Prostate gland (tissue), 2 donors: Measurements from ENCODE around the gene SETD2. TPM values are rescaled to one million over a fixed set of nuclear protein-coding genes. Genes with fewer than 3 reads are reported as not detected.
A peak's percentile ranks its signal among the peaks of the same experiment; 100 is the strongest.

ENCODE experiments used
- DNase-seq: peaks from one replicate; pipeline ENCODE4 v3.0.0-alpha.2; 2019; ENCODE audit warnings: low spot score
- H3K27ac ChIP-seq, 2 donors: fragments of 200-600 bp; sonication (generic); 2 replicates each; pipeline ENCODE4 v1.5.1; 2017 to 2019
- H3K27me3 ChIP-seq: fragments of 200-600 bp; sonication (generic); replicated peaks from 2 replicates; pipeline ENCODE4 v1.5.1; 2019; ENCODE audit not compliant: insufficient read depth
- H3K36me3 ChIP-seq, 2 donors: fragments of 200-600 bp; sonication (generic); 1 replicate in 1 of 2; 2 replicates in 1 of 2; pipeline versions ENCODE4 v1.5.1 to v1.8.1; 2017 to 2019
- H3K4me1 ChIP-seq: fragments of 200-600 bp; sonication (generic); replicated peaks from 2 replicates; pipeline ENCODE4 v1.5.1; 2019
- H3K4me3 ChIP-seq, 2 donors: fragments of 200-600 bp; sonication (generic); 2 replicates each; pipeline ENCODE4 v1.5.1; 2017 to 2019
- H3K9me3 ChIP-seq: fragments of 200-600 bp; sonication (generic); 2 replicates; pipeline ENCODE4 v1.5.1; 2017
- CTCF ChIP-seq, 4 experiments: fragments of 200-600 bp in 2 of 4; fragments of 450-650 bp in 2 of 4; sonication (generic) in 2 of 4; IDR thresholded peaks; 1 replicate in 3 of 4; 2 replicates in 1 of 4; pipeline ENCODE4 v1.5.1; 2016 to 2019; ENCODE audit warnings: antibody characterized with exemption in 4 of 4, mild to moderate bottlenecking in 2 of 4, moderate library complexity in 2 of 4
- POLR2A ChIP-seq: fragments of 450-650 bp; IDR thresholded peaks from one replicate; pipeline ENCODE4 v1.6.1; 2016; ENCODE audit warnings: antibody characterized with exemption, mild to moderate bottlenecking
- POLR2AphosphoS5 ChIP-seq: sonication (generic); formaldehyde crosslinking; IDR thresholded peaks from one replicate; pipeline ENCODE4 v1.6.1; 2017; ENCODE audit warnings: antibody characterized with exemption
- WGBS: methylation state at CpG from one replicate; pipeline ENCODE4 v1.1.5; 2018; 5-methylcytosine and 5-hydroxymethylcytosine counted together
- intact Hi-C: fragments of 100-400 bp; cut with DNase I; formaldehyde crosslinking; loops from one replicate; pipeline ENCODE4 v1.14.2; 2022
- total RNA-seq, 2 donors: library from RNA; depleted of rRNA; stranded (reverse); fragments of >200 nt; gene quantifications; one replicate each; pipeline ENCODE4 v1.1.0, GENCODE V29; 2016

SETD2 gene
- total RNA-seq, 2 donors from 2014 or later: 49.8 to 56.2 TPM

- Histone ChIP-seq H3K4me3 (peak overlapping the region in 1 of 2 donors; percentile 22), H3K36me3 (no peaks in the 10 kb centered on the region), H3K27ac (peak overlapping the region; percentile 70 to 90), H3K27me3 (no peaks in the 10 kb centered on the region), H3K9me3 (no peaks in the 10 kb centered on the region), H3K4me1 (peaks cover 13% of the 10 kb centered on the region)
- DNase-seq: peak; percentile 73
- TF ChIP-seq CTCF (IDR thresholded peaks at IDR 0.05) (no peak), POLR2AphosphoS5 (peak; percentile 65), POLR2A (peak; percentile 53)
- WGBS: 35% methylated on average over 5 of the region's 5 CpGs
- intact Hi-C loops: no loop called here
These were observed 181.9 kb downstream of the SETD2 start for GRCh38 chr3:46981932-46982471.

GRCh38 chr3:46979958-46980497 lies 183.9 kb downstream of the SETD2 start:
- Histone ChIP-seq H3K4me3 (peak overlapping the region; percentile 50 to 56), H3K9me3 (no peaks in the 10 kb centered on the region), H3K36me3 (no peaks in the 10 kb centered on the region), H3K27me3 (no peaks in the 10 kb centered on the region), H3K4me1 (peaks cover 13% of the 10 kb centered on the region), H3K27ac (peak overlapping the region; percentile 70 to 90)
- intact Hi-C loops: loop anchor here (5.0 kb wide), 2 partner anchors 48 to 182 kb away; partner anchors contain the start of gene SETD2
- 0% methylated on average over 14 of the region's 40 CpGs for WGBS
- no peak for DNase-seq
- no peak for TF ChIP-seq CTCF (IDR thresholded peaks at IDR 0.05)
- no peak for TF ChIP-seq POLR2AphosphoS5
- no peak for TF ChIP-seq POLR2A

- intact Hi-C loops: loop anchor here (5.0 kb wide), 2 partner anchors 47 to 183 kb away; partner anchors contain the start of gene SETD2
- H3K27ac ChIP-seq: peak within 1 kb of the TSS; percentile 70 to 90
- H3K4me1 ChIP-seq: peaks cover 13% of the 10 kb centered on the region
- no peaks in the 10 kb centered on the region for H3K27me3 ChIP-seq
- H3K9me3 ChIP-seq: no peaks in the 10 kb centered on the region
- H3K4me3 ChIP-seq: peak within 1 kb of the TSS; percentile 50 to 56
- peak; percentile 96 for DNase-seq
- 2% methylated on average over 53 of the region's 73 CpGs for WGBS
- no peaks in the 10 kb centered on the region for H3K36me3 ChIP-seq
- peak; percentile 93 for TF ChIP-seq POLR2AphosphoS5
- TF ChIP-seq POLR2A: peak; percentile 98
- TF ChIP-seq CTCF (IDR thresholded peaks at IDR 0.05): peak in 2 of 4 experiments; percentile 24 to 43
These were observed 184.6 kb downstream of the SETD2 start, which contains the start of gene NBEAL2 for GRCh38 chr3:46978985-46979944. Gene NBEAL2, plus strand, starts transcription at chr3:46979666. Its CDS starts 196 bp downstream, at chr3:46979862.

- DNase-seq: no peak
- Histone ChIP-seq H3K27me3 (no peaks in the 10 kb centered on the region), H3K36me3 (no peaks in the 10 kb centered on the region), H3K4me3 (no peak overlapping the region), H3K9me3 (no peaks in the 10 kb centered on the region), H3K27ac (peak overlapping the region; percentile 70 to 90), H3K4me1 (peaks cover 13% of the 10 kb centered on the region)
- no peak for TF ChIP-seq POLR2A
- no peak for TF ChIP-seq CTCF (IDR thresholded peaks at IDR 0.05)
- no peak for TF ChIP-seq POLR2AphosphoS5
- WGBS: 90% methylated on average over 9 of the region's 9 CpGs
- intact Hi-C loops: loop anchor here (5.0 kb wide), 2 partner anchors 46 to 184 kb away; partner anchors contain the start of gene SETD2
These were observed 185.5 kb downstream of the SETD2 start for GRCh38 chr3:46978381-46978780.
